ENCODE measurements around the gene IRF4. TPM values are rescaled to one million over a fixed set of nuclear protein-coding genes. Genes with fewer than 3 reads are reported as not detected.

Gene IRF4
- total RNA-seq, 2 donors from 2014 or later, result 0.26 TPM; not detected in 1

DNA sequence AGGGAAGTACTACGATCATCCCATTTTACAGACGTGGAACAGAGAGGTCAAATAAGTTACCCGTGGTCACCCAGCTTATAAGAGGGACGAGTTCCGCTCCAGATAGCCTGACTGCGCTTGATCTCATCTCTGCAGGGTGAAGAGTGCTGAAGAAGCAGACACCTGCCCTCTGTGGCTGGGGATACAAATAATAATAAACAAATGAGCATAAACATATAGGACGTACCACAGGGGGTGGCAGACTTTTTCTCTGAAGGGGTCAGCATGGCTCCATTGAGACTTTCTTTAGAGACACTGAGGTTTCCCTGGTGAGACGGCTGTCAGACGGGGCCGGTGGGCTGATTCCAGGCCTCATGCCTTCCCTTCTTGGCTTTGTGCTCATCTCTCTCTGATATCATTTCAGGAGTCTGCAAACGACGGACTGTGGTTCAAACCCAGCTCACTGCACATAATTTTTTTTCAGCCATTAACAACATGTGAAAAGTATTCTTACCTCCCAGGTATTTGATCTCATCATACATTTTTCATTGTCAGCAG lies 47.1 kb downstream of the IRF4 start:
- TF ChIP-seq, protein P1, sequence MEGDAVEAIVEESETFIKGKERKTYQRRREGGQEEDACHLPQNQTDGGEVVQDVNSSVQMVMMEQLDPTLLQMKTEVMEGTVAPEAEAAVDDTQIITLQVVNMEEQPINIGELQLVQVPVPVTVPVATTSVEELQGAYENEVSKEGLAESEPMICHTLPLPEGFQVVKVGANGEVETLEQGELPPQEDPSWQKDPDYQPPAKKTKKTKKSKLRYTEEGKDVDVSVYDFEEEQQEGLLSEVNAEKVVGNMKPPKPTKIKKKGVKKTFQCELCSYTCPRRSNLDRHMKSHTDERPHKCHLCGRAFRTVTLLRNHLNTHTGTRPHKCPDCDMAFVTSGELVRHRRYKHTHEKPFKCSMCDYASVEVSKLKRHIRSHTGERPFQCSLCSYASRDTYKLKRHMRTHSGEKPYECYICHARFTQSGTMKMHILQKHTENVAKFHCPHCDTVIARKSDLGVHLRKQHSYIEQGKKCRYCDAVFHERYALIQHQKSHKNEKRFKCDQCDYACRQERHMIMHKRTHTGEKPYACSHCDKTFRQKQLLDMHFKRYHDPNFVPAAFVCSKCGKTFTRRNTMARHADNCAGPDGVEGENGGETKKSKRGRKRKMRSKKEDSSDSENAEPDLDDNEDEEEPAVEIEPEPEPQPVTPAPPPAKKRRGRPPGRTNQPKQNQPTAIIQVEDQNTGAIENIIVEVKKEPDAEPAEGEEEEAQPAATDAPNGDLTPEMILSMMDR (IDR thresholded peaks at IDR 0.05), result no peak
- no peak for TF ChIP-seq POLR2A (IDR thresholded peaks at IDR 0.05)
- H3K4me3 ChIP-seq, result no peak overlapping the region
- 69 to 70% methylated on average over 12 of the region's 12 CpGs for WGBS, 2 donors
- no peaks in the 10 kb centered on the region for H3K27me3 ChIP-seq
- DNase-seq, result no peak
- intact Hi-C loops (cut with DNase I), result no loop called here
- H3K9me3 ChIP-seq, result no peaks in the 10 kb centered on the region
- no peaks in the 10 kb centered on the region for H3K36me3 ChIP-seq (replicated peaks in 1 of 2; ENCODE audit: insufficient read depth in 1 of 2, low read depth in 2 of 2)
- ATAC-seq, result no peak
- no peaks in the 10 kb centered on the region for H3K4me1 ChIP-seq
- no peak overlapping the region for H3K27ac ChIP-seq

DNA sequence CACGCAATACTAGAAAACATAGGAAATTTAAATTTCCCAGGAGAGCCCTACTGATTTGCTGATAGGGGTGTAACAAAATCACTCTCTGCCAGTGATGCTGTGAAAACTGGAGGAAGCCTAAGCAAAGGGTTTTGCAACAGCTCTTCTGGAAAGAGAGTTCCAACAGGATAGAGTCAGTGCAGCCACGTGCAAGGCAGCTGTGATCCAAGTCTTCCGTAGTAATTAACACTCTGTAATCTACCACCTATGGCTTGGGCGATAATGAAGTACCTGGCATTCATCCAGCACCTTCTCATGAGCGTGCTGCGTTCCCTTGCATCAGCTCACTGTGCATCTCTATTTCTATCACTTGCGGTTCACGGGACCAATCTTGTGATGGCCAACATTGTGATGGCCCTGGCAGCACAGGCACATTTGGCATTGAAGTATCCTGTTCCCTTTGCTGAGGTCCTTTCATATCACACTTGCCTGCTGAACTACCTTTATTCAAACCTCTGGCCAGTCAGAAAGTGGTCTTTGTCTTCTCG lies 48.2 kb downstream of the IRF4 start:
- intact Hi-C loops (cut with DNase I), result no loop called here
- ATAC-seq, result no peak
- Histone ChIP-seq H3K9me3 (no peaks in the 10 kb centered on the region), H3K4me3 (no peak overlapping the region), H3K36me3 (replicated peaks in 1 of 2; ENCODE audit: insufficient read depth in 1 of 2, low read depth in 2 of 2) (no peaks in the 10 kb centered on the region), H3K27ac (no peak overlapping the region), H3K4me1 (no peaks in the 10 kb centered on the region), H3K27me3 (no peaks in the 10 kb centered on the region)
- 64 to 68% methylated on average over 9 of the region's 9 CpGs for WGBS, 2 donors
- DNase-seq, result no peak
- no peak for TF ChIP-seq POLR2A (IDR thresholded peaks at IDR 0.05)
- TF ChIP-seq, protein P1 (IDR thresholded peaks at IDR 0.05), result no peak

DNA sequence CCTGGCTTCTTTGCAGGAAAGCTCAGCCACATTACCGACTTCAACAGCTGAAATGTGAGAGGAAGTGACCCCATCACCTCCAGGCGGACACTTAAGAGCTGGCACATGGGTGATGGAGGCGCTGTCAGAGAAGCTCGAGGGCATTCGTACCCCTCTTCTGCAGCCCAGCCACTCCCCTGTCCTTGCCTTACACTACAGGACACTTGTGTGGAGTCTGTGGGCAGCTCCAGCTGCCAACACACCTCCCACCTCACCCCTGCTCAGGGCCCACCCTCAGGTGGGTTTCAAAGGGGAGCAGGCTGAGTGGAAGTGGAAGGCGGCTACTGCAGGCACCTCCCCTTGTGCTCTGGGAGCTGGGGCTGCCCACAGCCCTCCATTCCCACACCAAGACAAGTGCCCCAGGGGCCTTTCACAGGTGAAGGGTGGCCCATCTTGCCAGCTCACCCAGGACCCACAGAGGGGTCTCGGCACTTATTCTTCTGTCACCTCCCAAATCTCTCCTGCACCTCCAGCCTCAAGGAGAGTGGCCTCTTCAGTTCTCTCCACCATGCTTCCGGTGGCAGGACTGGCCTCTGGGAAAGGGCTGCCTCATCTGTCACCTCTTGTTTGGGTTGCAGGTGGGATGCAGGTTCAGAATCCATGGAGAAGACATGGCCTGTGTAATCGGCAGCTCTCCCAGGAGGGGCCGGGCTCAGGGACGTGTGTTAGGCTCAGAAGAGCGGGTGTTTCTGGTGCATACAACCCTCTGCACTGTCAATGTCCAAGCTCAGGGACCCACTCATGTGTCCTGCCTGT lies 49.8 kb downstream of the IRF4 start:
- intact Hi-C loops (cut with DNase I), result no loop called here
- TF ChIP-seq, protein P1 (IDR thresholded peaks at IDR 0.05), result no peak
- TF ChIP-seq POLR2A (IDR thresholded peaks at IDR 0.05), result no peak
- no peaks in the 10 kb centered on the region for H3K4me1 ChIP-seq
- no peak overlapping the region for H3K27ac ChIP-seq
- DNase-seq, result no peak
- H3K27me3 ChIP-seq, result no peaks in the 10 kb centered on the region
- H3K4me3 ChIP-seq, result no peak overlapping the region
- ATAC-seq, result no peak
- H3K9me3 ChIP-seq, result no peaks in the 10 kb centered on the region
- no peaks in the 10 kb centered on the region for H3K36me3 ChIP-seq (replicated peaks in 1 of 2; ENCODE audit: insufficient read depth in 1 of 2, low read depth in 2 of 2)
- WGBS, 2 donors, result 72 to 73% methylated on average over 5 to 10 of the region's 12 CpGs

DNA sequence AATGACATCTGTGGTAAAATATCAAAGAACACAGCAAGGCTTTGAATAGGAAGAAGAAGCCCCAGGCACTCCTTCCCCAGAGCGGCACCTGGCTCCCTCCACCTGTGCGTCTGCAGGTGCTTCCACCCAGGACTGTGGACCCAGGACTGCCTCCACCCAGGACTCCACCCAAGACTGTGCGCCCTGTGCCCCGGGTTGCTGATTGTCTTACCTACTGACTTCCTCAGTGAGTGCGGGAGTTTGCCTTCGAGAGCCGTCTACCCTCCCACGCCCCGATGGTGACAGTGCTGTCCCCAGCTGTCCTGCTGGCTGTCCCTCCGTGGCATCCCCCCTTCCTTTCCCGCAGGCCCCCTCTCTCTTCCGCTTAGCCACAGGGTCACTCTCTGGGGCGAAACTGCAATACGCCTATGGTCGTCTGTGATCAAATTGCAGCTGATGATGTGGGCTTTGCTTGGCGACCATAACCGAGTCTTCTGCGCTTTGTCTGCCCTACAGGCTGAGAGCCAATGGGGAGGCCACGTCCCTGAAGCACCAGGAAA lies 52.1 kb downstream of the IRF4 start:
- ATAC-seq (no peak), DNase-seq (no peak)
- Histone ChIP-seq H3K27me3 (no peaks in the 10 kb centered on the region), H3K4me3 (no peak overlapping the region), H3K4me1 (no peaks in the 10 kb centered on the region), H3K36me3 (replicated peaks in 1 of 2; ENCODE audit: insufficient read depth in 1 of 2, low read depth in 2 of 2) (no peaks in the 10 kb centered on the region), H3K9me3 (no peaks in the 10 kb centered on the region), H3K27ac (no peak overlapping the region)
- WGBS, 2 donors, result 68 to 79% methylated on average over 18 to 19 of the region's 19 CpGs
- intact Hi-C loops (cut with DNase I), result no loop called here
- no peak for TF ChIP-seq POLR2A (IDR thresholded peaks at IDR 0.05)

DNA sequence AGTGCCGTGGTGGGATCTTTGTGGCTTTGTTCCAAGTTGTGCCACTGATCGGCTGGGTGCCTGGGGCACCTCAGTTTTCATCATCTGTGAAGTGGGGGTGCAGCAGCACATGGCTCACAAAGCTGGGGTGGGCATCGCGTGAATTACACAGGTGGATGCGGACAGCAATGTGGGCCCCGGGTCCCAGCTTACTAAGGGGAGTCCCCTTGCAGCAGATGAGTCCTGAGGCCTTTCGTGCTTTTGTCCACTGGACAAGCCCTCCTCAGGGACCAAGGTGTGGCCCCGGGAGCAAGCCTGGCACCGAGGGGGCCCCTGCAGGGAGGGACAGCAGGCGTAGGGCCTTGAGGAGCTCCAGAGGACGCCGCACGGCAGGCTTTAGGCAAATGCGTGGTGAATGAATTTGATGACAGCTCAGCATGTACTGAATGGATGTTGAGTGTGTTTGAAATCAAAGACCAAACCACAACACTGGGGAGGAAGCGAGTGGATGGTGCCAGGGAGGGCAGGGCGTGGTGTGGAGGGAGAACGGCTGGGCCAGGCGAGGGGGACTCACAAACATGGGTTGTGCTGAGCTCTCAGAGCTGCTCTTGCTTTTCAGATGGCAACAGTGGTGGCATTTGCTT lies 53.2 kb downstream of the IRF4 start:
- no peak for DNase-seq
- WGBS, 2 donors, result 71 to 76% methylated on average over 13 to 18 of the region's 18 CpGs
- intact Hi-C loops (cut with DNase I), result no loop called here
- no peak for TF ChIP-seq POLR2A (IDR thresholded peaks at IDR 0.05)
- TF ChIP-seq, protein P1 (IDR thresholded peaks at IDR 0.05), result no peak
- Histone ChIP-seq H3K27me3 (no peaks in the 10 kb centered on the region), H3K36me3 (replicated peaks in 1 of 2; ENCODE audit: insufficient read depth in 1 of 2, low read depth in 2 of 2) (no peaks in the 10 kb centered on the region), H3K4me3 (no peak overlapping the region), H3K9me3 (no peaks in the 10 kb centered on the region), H3K4me1 (no peaks in the 10 kb centered on the region), H3K27ac (no peak overlapping the region)
- ATAC-seq, result no peak

Data from body of pancreas (tissue), 4 donors.